ENCODE results near the gene NFIB. TPM values are rescaled to one million over a fixed set of nuclear protein-coding genes. Genes with fewer than 3 reads are reported as not detected.

Gene NFIB
- total and polyA plus RNA-seq, 2 of the 8 experiments (the other 6 are each of a cell fraction or from before 2014, with no cell fraction given) = 2.6 to 13.1 TPM

- no peak for TF ChIP-seq CHD7 (IDR thresholded peaks at IDR 0.05; ENCODE audit: insufficient replicate concordance, low read length)
- TF ChIP-seq RAD21 (IDR thresholded peaks at IDR 0.05 in 1 of 2, conservative IDR thresholded peaks at IDR 0.05 in 1 of 2; ENCODE audit: low read depth in 2 of 2, low read length in 2 of 2) = peak; percentile 41 to 66
- no peak for TF ChIP-seq JUND (IDR thresholded peaks at IDR 0.05; ENCODE audit: low read length)
- no peak for TF ChIP-seq SIX5 (IDR thresholded peaks at IDR 0.05; ENCODE audit: low read depth, low read length)
- TF ChIP-seq NANOG (IDR thresholded peaks at IDR 0.05; ENCODE audit: insufficient read depth, low read depth, low read length, poor library complexity, severe bottlenecking) = no peak
- TF ChIP-seq SP1 (IDR thresholded peaks at IDR 0.05; ENCODE audit: low read depth, low read length) = 0 out of 2 replicates have a peak, but pooled peaks have one; percentile 12
- no peak for TF ChIP-seq SIRT6 (IDR thresholded peaks at IDR 0.05; ENCODE audit: low read length)
- TF ChIP-seq CREB1 (IDR thresholded peaks at IDR 0.05) = peak; percentile 40
- TF ChIP-seq PHF8 (conservative IDR thresholded peaks at IDR 0.05; ENCODE audit: low read depth, low read length) = peak; percentile 84
- TF ChIP-seq GABPA (IDR thresholded peaks at IDR 0.05; ENCODE audit: borderline replicate concordance, insufficient read depth, low read length) = no peak
Measured at GRCh38 chr9:14322211-14323082, 8.5 kb upstream of the NFIB start (continued).
